ENCODE measurements around the gene TCN2. TPM values are rescaled to one million over a fixed set of nuclear protein-coding genes. Genes with fewer than 3 reads are reported as not detected.
"Not testable (repeated sequence)": the region's sequence is repeated elsewhere in the genome, so short reads cannot be mapped to it uniquely, and the experiment has no call there.

The TCN2 gene
- total RNA-seq, 2 donors from 2014 or later: 0.58 to 1.6 TPM

DNA sequence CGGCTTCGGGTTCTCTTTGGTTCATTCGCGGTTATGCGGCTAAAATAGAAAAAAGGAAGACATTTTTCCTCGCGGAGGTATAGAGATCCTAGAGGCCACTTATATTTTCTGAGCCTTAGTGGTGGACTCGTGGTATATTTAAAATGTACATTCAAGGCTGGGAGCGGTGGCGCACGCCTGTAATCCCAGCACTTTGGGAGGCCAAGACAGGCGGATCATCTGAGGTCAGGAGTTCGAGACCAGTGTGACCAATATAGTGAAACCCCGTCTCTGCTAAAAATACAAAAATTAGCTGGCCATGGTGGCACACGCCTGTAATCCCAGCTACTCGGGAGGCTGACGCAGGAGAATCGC lies 14.6 kb upstream of the TCN2 start:
- H3K4me3 Mint-ChIP-seq; H3K27me3 Mint-ChIP-seq; H3K9me3 Mint-ChIP-seq; H3K4me1 Mint-ChIP-seq; ATAC-seq (replicated peaks); H3K27ac Mint-ChIP-seq: not testable (repeated sequence)
- peaks cover 30% of the 10 kb centered on the region for H3K36me3 Mint-ChIP-seq (ENCODE audit: low read depth)

DNA sequence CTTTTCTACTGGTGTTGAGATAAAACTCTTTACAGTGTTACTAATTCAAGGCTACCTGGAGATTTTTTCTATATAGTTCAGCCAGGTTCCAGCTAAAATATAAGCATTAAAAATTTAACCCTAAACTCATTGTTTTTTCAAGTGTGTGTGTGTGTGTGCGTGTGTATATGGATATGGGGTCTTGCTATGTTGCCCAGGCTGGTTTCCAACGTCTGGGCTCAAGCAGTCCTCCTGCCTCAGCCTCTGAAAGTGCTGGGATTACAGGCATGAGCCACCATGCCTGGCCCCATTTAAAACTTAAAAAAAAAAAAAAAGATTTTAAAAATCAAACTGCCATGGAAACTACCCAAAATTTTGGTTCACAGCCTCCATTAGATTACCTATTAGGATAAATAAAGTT lies 10.8 kb upstream of the TCN2 start:
- Mint-ChIP-seq H3K4me1 (no peaks in the 10 kb centered on the region), H3K27me3 (no peaks in the 10 kb centered on the region), H3K36me3 (ENCODE audit: low read depth) (no peaks in the 10 kb centered on the region), H3K27ac (no peak overlapping the region), H3K4me3 (no peak overlapping the region), H3K9me3 (no peaks in the 10 kb centered on the region)
- ATAC-seq (replicated peaks): no peak

DNA sequence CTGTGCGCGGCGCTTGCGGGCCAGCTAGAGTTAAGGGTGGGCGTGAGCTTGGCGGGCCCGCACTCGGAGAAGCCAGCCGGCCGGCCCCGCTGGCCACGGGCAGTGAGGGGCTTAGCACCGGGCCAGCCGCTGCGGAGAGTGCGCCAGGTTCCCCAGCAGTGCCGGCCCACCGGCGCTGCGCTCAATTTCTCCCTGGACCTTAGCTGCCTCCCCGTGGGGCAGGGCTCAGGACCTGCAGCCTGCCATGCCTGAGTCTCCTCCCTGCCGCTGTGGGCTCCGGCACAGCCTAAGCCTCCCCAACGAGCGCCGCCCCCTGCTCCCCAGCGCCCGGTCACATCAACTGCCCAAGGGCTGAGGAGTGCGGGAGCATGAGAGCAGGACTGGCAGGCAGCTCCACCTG lies 10.1 kb upstream of the TCN2 start:
- no peak for ATAC-seq (replicated peaks)
- no peaks in the 10 kb centered on the region for H3K4me1 Mint-ChIP-seq
- no peak overlapping the region for H3K4me3 Mint-ChIP-seq
- no peaks in the 10 kb centered on the region for H3K9me3 Mint-ChIP-seq
- H3K27ac Mint-ChIP-seq: no peak overlapping the region
- H3K27me3 Mint-ChIP-seq: no peaks in the 10 kb centered on the region
- no peaks in the 10 kb centered on the region for H3K36me3 Mint-ChIP-seq (ENCODE audit: low read depth)

DNA sequence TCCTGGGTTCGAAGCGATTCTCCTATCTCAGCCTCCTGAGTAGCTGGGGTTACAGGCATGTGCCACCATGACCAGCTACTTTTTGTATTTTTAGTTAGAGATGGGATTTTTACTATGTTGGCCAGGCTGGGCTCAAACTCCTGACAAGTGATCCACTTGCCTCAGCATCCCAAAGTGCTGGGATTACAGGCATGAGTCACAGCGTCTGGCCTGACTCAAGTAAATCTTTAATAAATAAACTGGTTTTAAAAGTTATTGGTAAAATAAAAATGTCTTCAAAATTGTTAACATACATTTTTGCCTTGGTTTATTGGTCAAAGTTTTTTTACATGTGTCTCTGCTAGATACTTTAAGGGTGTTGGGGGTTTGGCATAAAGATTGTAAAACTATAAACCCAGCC lies 8.0 kb upstream of the TCN2 start:
- H3K36me3 Mint-ChIP-seq (ENCODE audit: low read depth): no peaks in the 10 kb centered on the region
- H3K4me3 Mint-ChIP-seq: no peak overlapping the region
- no peak for ATAC-seq (replicated peaks)
- H3K9me3 Mint-ChIP-seq: no peaks in the 10 kb centered on the region
- H3K4me1 Mint-ChIP-seq: no peaks in the 10 kb centered on the region
- no peaks in the 10 kb centered on the region for H3K27me3 Mint-ChIP-seq
- no peak overlapping the region for H3K27ac Mint-ChIP-seq

GRCh38 chr22:30600921-30601320 lies 6.1 kb upstream of the TCN2 start:
- no peaks in the 10 kb centered on the region for H3K9me3 Mint-ChIP-seq

DNA sequence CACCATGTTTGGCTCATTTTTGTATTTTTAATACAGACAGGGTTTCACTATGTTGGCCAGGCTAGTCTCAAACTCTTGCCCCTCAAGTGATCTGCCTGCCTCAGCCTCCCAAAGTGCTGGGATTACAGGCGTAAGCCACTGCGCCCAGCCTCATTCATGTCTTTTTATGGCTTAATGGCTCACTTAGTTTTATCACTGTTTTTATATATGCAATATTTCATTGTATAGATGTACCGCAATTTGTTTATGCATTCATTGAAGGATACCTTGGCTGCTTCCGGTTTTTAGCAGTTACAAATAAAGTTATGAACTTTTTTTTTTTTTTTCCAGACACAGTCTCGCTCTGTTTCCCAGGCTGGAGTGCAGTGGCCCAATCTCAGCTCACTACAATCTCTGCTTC lies 5.5 kb upstream of the TCN2 start:
- Mint-ChIP-seq H3K27ac (no peak overlapping the region), H3K9me3 (no peaks in the 10 kb centered on the region), H3K4me3 (no peak overlapping the region), H3K4me1 (peaks cover 5% of the 10 kb centered on the region), H3K27me3 (no peaks in the 10 kb centered on the region), H3K36me3 (ENCODE audit: low read depth) (no peaks in the 10 kb centered on the region)
- ATAC-seq (replicated peaks): no peak

More at GRCh38 chr22:30600921-30601320, 6.1 kb upstream of the TCN2 start:
- Mint-ChIP-seq H3K36me3 (ENCODE audit: low read depth) (no peaks in the 10 kb centered on the region), H3K4me1 (peaks cover 5% of the 10 kb centered on the region), H3K27me3 (no peaks in the 10 kb centered on the region), H3K27ac (no peak overlapping the region), H3K4me3 (no peak overlapping the region)
- ATAC-seq (replicated peaks): no peak

DNA sequence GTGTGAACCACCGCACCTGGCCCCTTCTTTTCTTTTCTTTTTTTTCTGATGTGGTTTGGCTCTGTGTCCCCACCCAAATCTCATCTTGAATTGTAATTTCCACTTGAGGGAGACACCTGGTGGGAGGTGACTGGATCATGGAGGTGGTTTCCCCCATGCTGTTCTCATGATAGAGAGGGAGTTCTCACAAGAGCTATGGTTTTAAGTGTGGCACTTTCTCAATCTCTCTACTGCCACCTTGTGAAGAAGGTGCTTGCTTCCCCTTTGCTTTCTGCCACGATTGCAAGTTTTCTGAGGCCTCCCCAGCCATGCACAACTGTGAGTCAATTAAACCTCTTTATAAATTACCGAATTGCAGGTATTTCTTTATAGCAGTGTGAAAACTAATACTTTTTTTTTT lies 4.9 kb upstream of the TCN2 start:
- peak; percentile 24 for ATAC-seq (replicated peaks)
- no peaks in the 10 kb centered on the region for H3K9me3 Mint-ChIP-seq
- peaks cover 9% of the 10 kb centered on the region for H3K4me1 Mint-ChIP-seq
- no peaks in the 10 kb centered on the region for H3K36me3 Mint-ChIP-seq (ENCODE audit: low read depth)
- H3K27me3 Mint-ChIP-seq: no peaks in the 10 kb centered on the region
- H3K27ac Mint-ChIP-seq: no peak overlapping the region
- H3K4me3 Mint-ChIP-seq: no peak overlapping the region

DNA sequence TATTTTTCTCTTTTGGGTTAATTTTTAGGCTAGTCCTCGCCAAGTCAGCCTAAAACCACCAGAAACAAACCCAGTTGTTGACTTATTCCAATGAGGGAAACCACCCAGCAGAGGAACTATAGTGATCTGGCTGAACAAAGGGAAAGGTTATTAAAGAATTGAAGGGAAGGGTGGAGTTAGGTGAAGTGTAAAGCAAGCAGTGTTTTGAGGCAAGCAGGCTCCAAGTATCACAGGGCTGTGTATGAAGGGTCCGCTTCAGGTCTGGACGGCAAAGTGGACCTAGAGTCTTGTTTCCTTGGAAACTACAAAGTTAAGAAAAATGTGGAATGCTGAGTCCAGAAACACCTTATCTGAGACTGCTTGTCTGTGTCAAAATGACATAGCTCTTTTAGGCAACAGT lies 3.2 kb upstream of the TCN2 start:
- no peak for ATAC-seq (replicated peaks)
- Mint-ChIP-seq H3K27ac (no peak overlapping the region), H3K4me1 (peaks cover 14% of the 10 kb centered on the region)

GRCh38 chr22:30604723-30605122 lies 2.3 kb upstream of the TCN2 start:
- no peak for ATAC-seq (replicated peaks)
- Mint-ChIP-seq H3K27ac (no peak overlapping the region), H3K36me3 (ENCODE audit: low read depth) (no peaks in the 10 kb centered on the region), H3K27me3 (no peaks in the 10 kb centered on the region), H3K9me3 (no peaks in the 10 kb centered on the region), H3K4me3 (no peak overlapping the region), H3K4me1 (peaks cover 21% of the 10 kb centered on the region)

More for the DNA sequence above, 3.2 kb upstream of the TCN2 start:
- H3K27me3 Mint-ChIP-seq: no peaks in the 10 kb centered on the region
- H3K9me3 Mint-ChIP-seq: no peaks in the 10 kb centered on the region
- no peak overlapping the region for H3K4me3 Mint-ChIP-seq
- no peaks in the 10 kb centered on the region for H3K36me3 Mint-ChIP-seq (ENCODE audit: low read depth)

DNA sequence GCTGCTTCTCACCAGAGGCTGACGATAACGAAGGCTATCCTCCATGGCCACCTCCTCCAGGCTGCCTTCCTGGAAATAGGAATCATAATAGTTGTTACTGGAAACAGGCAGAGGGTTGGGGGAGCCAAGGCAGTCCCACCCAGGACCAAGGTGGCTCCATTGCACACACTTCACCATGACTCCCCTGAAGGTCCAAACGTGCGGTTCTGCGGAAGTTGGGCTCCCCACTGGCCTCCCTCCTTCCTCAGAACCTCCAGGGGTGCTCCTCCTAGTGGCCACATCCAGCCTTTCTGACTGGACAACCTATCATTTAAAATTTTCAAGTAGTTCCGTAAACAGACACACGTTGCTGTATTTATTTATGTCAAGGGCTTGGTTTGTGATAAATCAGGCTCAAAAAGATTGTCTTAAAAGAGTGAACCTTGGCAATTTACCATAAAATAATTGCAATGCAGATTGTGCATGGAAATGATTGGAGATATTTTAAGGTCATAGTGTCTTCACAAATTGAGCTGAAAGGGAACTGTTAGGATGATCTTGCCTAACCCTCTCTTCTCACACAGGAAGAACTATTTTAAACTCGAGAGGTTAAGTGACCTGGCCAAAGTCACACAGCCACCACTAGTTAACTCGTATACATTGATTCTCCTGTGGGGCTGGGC lies 1.4 kb upstream of the TCN2 start:
- Mint-ChIP-seq H3K36me3 (ENCODE audit: low read depth) (no peaks in the 10 kb centered on the region), H3K27ac (peak overlapping the region; percentile 23), H3K27me3 (no peaks in the 10 kb centered on the region), H3K4me1 (peaks cover 21% of the 10 kb centered on the region), H3K9me3 (no peaks in the 10 kb centered on the region), H3K4me3 (no peak overlapping the region)
- ATAC-seq (replicated peaks): no peak

- H3K4me1 Mint-ChIP-seq: peaks cover 21% of the 10 kb centered on the region
- peak overlapping the region; percentile 81 for H3K4me3 Mint-ChIP-seq
- H3K27me3 Mint-ChIP-seq: no peaks in the 10 kb centered on the region
- peak overlapping the region; percentile 87 for H3K27ac Mint-ChIP-seq
- no peak for ATAC-seq (replicated peaks)
- H3K9me3 Mint-ChIP-seq: no peaks in the 10 kb centered on the region
- no peaks in the 10 kb centered on the region for H3K36me3 Mint-ChIP-seq (ENCODE audit: low read depth)
Observed at GRCh38 chr22:30607300-30607930, 441 bp downstream of the TCN2 start.

DNA sequence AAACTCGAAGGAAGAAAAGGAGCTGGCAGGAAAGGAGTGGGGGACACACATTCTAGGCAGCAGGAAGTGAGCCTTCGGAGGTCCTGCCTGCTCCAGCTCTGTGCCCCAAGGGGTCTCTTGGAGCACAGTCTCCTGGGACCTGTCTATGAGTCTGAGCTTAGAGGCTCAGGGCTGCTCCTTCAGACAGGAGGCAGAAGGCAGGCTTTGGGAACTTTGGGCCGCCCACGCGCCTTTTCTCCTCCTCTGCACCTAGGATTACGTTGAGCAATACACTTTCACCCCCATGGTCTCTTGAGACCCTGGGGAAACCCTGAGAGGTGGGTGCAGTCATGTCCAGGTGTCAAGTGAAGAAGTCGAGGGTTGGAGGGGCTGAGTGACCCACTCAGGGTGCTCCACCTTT lies 965 bp downstream of the TCN2 start:
- H3K4me1 Mint-ChIP-seq: peaks cover 21% of the 10 kb centered on the region
- no peak for ATAC-seq (replicated peaks)
- H3K27me3 Mint-ChIP-seq: no peaks in the 10 kb centered on the region
- no peak overlapping the region for H3K27ac Mint-ChIP-seq
- H3K36me3 Mint-ChIP-seq (ENCODE audit: low read depth): no peaks in the 10 kb centered on the region
- no peak overlapping the region for H3K4me3 Mint-ChIP-seq
- no peaks in the 10 kb centered on the region for H3K9me3 Mint-ChIP-seq

GRCh38 chr22:30609260-30610185 lies 2.5 kb downstream of the TCN2 start:
- no peaks in the 10 kb centered on the region for H3K27me3 Mint-ChIP-seq
- ATAC-seq (replicated peaks): peak; percentile 86
- H3K9me3 Mint-ChIP-seq: no peaks in the 10 kb centered on the region
- H3K27ac Mint-ChIP-seq: peak overlapping the region; percentile 50
- peak overlapping the region; percentile 21 for H3K4me3 Mint-ChIP-seq
- no peaks in the 10 kb centered on the region for H3K36me3 Mint-ChIP-seq (ENCODE audit: low read depth)
- peaks cover 21% of the 10 kb centered on the region for H3K4me1 Mint-ChIP-seq

- peaks cover 20% of the 10 kb centered on the region for H3K4me1 Mint-ChIP-seq
- no peaks in the 10 kb centered on the region for H3K27me3 Mint-ChIP-seq
- no peaks in the 10 kb centered on the region for H3K9me3 Mint-ChIP-seq
- ATAC-seq (replicated peaks): no peak
- no peak overlapping the region for H3K4me3 Mint-ChIP-seq
- H3K36me3 Mint-ChIP-seq (ENCODE audit: low read depth): no peaks in the 10 kb centered on the region
- no peak overlapping the region for H3K27ac Mint-ChIP-seq
Observed at GRCh38 chr22:30610299-30610698, 3.3 kb downstream of the TCN2 start.

DNA sequence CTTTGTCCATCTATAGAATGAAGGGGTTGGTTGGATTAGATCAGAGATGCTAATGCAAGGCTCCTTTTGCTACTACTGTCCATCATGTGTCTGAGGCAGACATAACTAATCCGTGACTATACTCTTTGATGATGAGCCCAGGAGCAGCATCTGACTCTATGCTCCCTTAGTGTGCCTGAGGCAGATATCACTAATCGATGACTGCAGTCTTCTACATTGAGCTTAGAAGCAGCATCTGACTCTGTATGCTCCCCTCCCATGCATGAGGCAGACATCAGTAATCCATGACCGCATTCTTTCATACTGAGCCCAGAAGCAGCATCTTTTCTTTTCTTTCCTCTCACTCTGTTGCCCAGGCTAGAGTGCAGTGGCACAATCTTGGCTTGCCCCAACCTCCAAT lies 4.2 kb downstream of the TCN2 start:
- H3K9me3 Mint-ChIP-seq: no peaks in the 10 kb centered on the region
- no peak for ATAC-seq (replicated peaks)
- no peaks in the 10 kb centered on the region for H3K36me3 Mint-ChIP-seq (ENCODE audit: low read depth)
- no peak overlapping the region for H3K27ac Mint-ChIP-seq
- H3K4me3 Mint-ChIP-seq: no peak overlapping the region
- H3K4me1 Mint-ChIP-seq: peaks cover 15% of the 10 kb centered on the region
- peaks cover 4% of the 10 kb centered on the region for H3K27me3 Mint-ChIP-seq

Measured in activated T-helper 17 cell treated with anti-CD3 and anti-CD28 coated beads, Interleukin-2, amount 50 U/mL, for 72 hours (primary cell).